K562 (cell line): ENCODE measurements around the gene MAEL. TPM values are rescaled to one million over a fixed set of nuclear protein-coding genes. Genes with fewer than 3 reads are reported as not detected.

Experiments
- BCL6 ChIP-seq: fragments of 250-450 bp; sonication (Bioruptor Pico); IDR thresholded peaks from 2 replicates; pipeline ENCODE4 v1.4.0; 2020
- CEBPG ChIP-seq, 3 experiments: fragments of 200-800 bp in 1 of 3; sonication (Bioruptor generic) in 1 of 3; sonication (generic) in 1 of 3; formaldehyde crosslinking in 1 of 3; IDR thresholded peaks in 2 of 3; conservative IDR thresholded peaks in 1 of 3; 2 replicates each; pipeline versions ENCODE4 v1.6.1 to v1.8.0; 2016 to 2022; ENCODE audit warnings: missing compliant biosample characterization in 2 of 3, missing genetic modification characterization in 2 of 3, mild to moderate bottlenecking in 1 of 3, missing genetic modification reagents in 1 of 3
- ZNF175 ChIP-seq: fragments of 200-800 bp; sonication (Bioruptor generic); IDR thresholded peaks from 2 replicates; pipeline ENCODE4 v1.6.1; 2016; ENCODE audit warnings: low read depth, mild to moderate bottlenecking, missing genetic modification characterization, missing compliant biosample characterization
- ZNF318 ChIP-seq, 2 experiments: fragments of 450-650 bp; IDR thresholded peaks; 2 replicates each; pipeline ENCODE4 v1.6.1; 2016; ENCODE audit warnings: mild to moderate bottlenecking in 2 of 2, borderline replicate concordance in 1 of 2, low read depth in 1 of 2, moderate library complexity in 1 of 2
- ZNF449 ChIP-seq: fragments of 250-450 bp; sonication (Bioruptor Pico); IDR thresholded peaks from 2 replicates; pipeline ENCODE4 v1.8.0; 2022; ENCODE audit warnings: moderate library complexity, mild to moderate bottlenecking, inconsistent platforms
- ZNF655 ChIP-seq: fragments of 250-450 bp; sonication (Bioruptor Pico); IDR thresholded peaks from 2 replicates; pipeline ENCODE4 v1.5.0; 2021
- polyA plus RNA-seq, 8 experiments: library from polyadenylated mRNA; depleted of rRNA in 4 of 8; stranded (reverse) in 5 of 8; unstranded in 3 of 8; fragments of >200 nt; fragmentation: Nextera tagmentation in 2 of 8; fragmentation: Illumina TruSeq in 1 of 8; extraction: Ambion mirVana in 2 of 8; extraction: Trizol in 1 of 8; gene quantifications; 2 replicates each; pipeline versions ENCODE4 v1.2.1 to v1.2.3, GENCODE V29; 2011 to 2014; ENCODE audit warnings: inconsistent platforms in 1 of 8, missing spikeins in 1 of 8
- total RNA-seq, 7 experiments: library from RNA; depleted of rRNA in 6 of 7; stranded (reverse); fragments of >200 nt in 6 of 7; fragmentation: Illumina TruSeq in 2 of 7; extraction: Trizol in 2 of 7; gene quantifications; 2 replicates each; pipeline versions ENCODE4 v1.2.1 to v1.2.3, GENCODE V29; 2011 to 2021; ENCODE audit warnings: low replicate concordance in 1 of 7

The MAEL gene
- total and polyA plus RNA-seq, 9 of the 15 experiments (the other 6 are each of a cell fraction or from before 2014, with no cell fraction given) = 0.11 to 1.9 (median 0.75) TPM

- no peak for TF ChIP-seq ZNF318 (IDR thresholded peaks at IDR 0.05; ENCODE audit: borderline replicate concordance in 1 of 2, low read depth in 1 of 2)
- TF ChIP-seq ZNF655 = no peak
- no peak for TF ChIP-seq ZNF449 (CRISPR knock-in tag)
- TF ChIP-seq ZNF175 (CRISPR knock-in tag) = no peak
- no peak for TF ChIP-seq CEBPG (CRISPR knock-in tag; IDR thresholded peaks at IDR 0.05)
- no peak for TF ChIP-seq CEBPG (tag; conservative IDR thresholded peaks at IDR 0.05 in 1 of 2, IDR thresholded peaks at IDR 0.05 in 1 of 2)
- no peak for TF ChIP-seq BCL6 (CRISPR knock-in tag)
These were observed 24.2 kb downstream of the MAEL start (continued) for GRCh38 chr1:167013108-167013929.
